B cell (primary cell): ENCODE results near the gene STX17. TPM values are rescaled to one million over a fixed set of nuclear protein-coding genes. Genes with fewer than 3 reads are reported as not detected.

Source experiments
- ATAC-seq: fragments of 200-7000 bp; cut with Tn5 transposase; one replicate; pipeline ENCODE4 v1.10.0; 2021; ENCODE audit warnings: low read depth, mild to moderate bottlenecking, moderate number of reproducible peaks, moderate library complexity
- CTCF ChIA-PET: fragments of 350-600 bp; sonication (Branson Sonifier 250); formaldehyde crosslinking; loops from one replicate; lab custom pipeline; 2021; ENCODE audit warnings: antibody characterized with exemption, inconsistent platforms; lab: Charles Lee
- POLR2A ChIA-PET: fragments of 350-600 bp; sonication (Branson Sonifier 250); formaldehyde crosslinking; loops from one replicate; lab custom pipeline; 2021; ENCODE audit warnings: antibody characterized with exemption; lab: Charles Lee
- DNase-seq: peaks from one replicate; pipeline ENCODE4 v3.0.0; 2013
- H2AFZ ChIP-seq: 2 replicates; pipeline ENCODE4 v1.6.1; 2012; ENCODE audit warnings: mild to moderate bottlenecking, low read depth, low read length; ENCODE audit not compliant: insufficient read depth, poor library complexity, severe bottlenecking
- H3K27ac ChIP-seq, 2 donors: 1 replicate in 1 of 2; 2 replicates in 1 of 2; pipeline ENCODE4 v1.5.1; 2012 to 2013; ENCODE audit warnings: low read length in 2 of 2, mild to moderate bottlenecking in 2 of 2, moderate library complexity in 1 of 2
- H3K27me3 ChIP-seq, 4 experiments: fragments of 200-600 bp in 1 of 4; sonication (generic) in 1 of 4; replicated peaks in 1 of 4; 1 replicate in 2 of 4; 2 replicates in 2 of 4; pipeline versions ENCODE4 v1.6.1 to v1.7.0; 2013 to 2016; ENCODE audit warnings: low read length in 3 of 4, mild to moderate bottlenecking in 2 of 4, mixed read lengths in 1 of 4, moderate library complexity in 1 of 4; ENCODE audit not compliant: insufficient read depth in 4 of 4, control insufficient read depth in 3 of 4; ENCODE audit errors: control extremely low read depth in 1 of 4
- H3K36me3 ChIP-seq, 2 experiments: replicated peaks in 1 of 2; 1 replicate in 1 of 2; 2 replicates in 1 of 2; pipeline versions ENCODE4 v1.6.1 to v1.7.1; 2013; ENCODE audit warnings: low read length in 1 of 2; ENCODE audit not compliant: insufficient read depth in 2 of 2, control insufficient read depth in 1 of 2; ENCODE audit errors: control extremely low read depth in 1 of 2, extremely low read depth in 1 of 2
- H3K4me1 ChIP-seq, 2 donors: fragments of 200-600 bp in 1 of 2; sonication (generic) in 1 of 2; 1 replicate in 1 of 2; 2 replicates in 1 of 2; pipeline versions ENCODE4 v1.5.1 to v1.6.1; 2013 to 2017; ENCODE audit warnings: low read length in 2 of 2; ENCODE audit not compliant: control insufficient read depth in 2 of 2, insufficient read depth in 2 of 2
- H3K4me2 ChIP-seq: replicated peaks from 2 replicates; pipeline ENCODE3; 2012; ENCODE audit warnings: mild to moderate bottlenecking, low read depth, low read length; ENCODE audit not compliant: poor library complexity, severe bottlenecking
- H3K4me3 ChIP-seq, 5 experiments: fragments of 200-600 bp in 1 of 5; sonication (generic) in 1 of 5; 1 replicate in 3 of 5; 2 replicates in 2 of 5; pipeline versions ENCODE4 v1.5.1 to v1.7.0; 2011 to 2016; ENCODE audit warnings: low read length in 4 of 5, mild to moderate bottlenecking in 4 of 5, low read depth in 2 of 5, control low read depth in 1 of 5, moderate library complexity in 1 of 5; ENCODE audit not compliant: insufficient read depth in 1 of 5; ENCODE audit errors: control extremely low read depth in 1 of 5, extremely low read depth in 1 of 5
- H3K79me2 ChIP-seq: fragments of 200-600 bp; sonication (generic); one replicate; pipeline ENCODE4 v1.6.0; 2016; ENCODE audit warnings: low read length; ENCODE audit not compliant: control insufficient read depth, insufficient read depth
- H3K9ac ChIP-seq: fragments of 200-600 bp; sonication (generic); 2 replicates; pipeline ENCODE4 v1.6.1; 2017; ENCODE audit warnings: mild to moderate bottlenecking, low read length, moderate library complexity
- H3K9me3 ChIP-seq, 3 donors: one replicate each; pipeline versions ENCODE4 v1.6.1 to v1.7.1; 2013; ENCODE audit warnings: low read length in 2 of 3; ENCODE audit not compliant: control insufficient read depth in 2 of 3, insufficient read depth in 1 of 3; ENCODE audit errors: control extremely low read depth in 1 of 3
- H4K20me1 ChIP-seq: 2 replicates; pipeline ENCODE4 v1.6.0; 2012; ENCODE audit warnings: mild to moderate bottlenecking, low read length; ENCODE audit not compliant: insufficient read depth, control insufficient read depth, poor library complexity, severe bottlenecking
- H3K27ac Mint-ChIP-seq: one replicate; pipeline ENCODE4 v1.8.0; 2021; ENCODE audit warnings: mixed read lengths
- H3K27me3 Mint-ChIP-seq: one replicate; pipeline ENCODE4 v1.8.0; 2021; ENCODE audit warnings: mixed read lengths
- H3K4me1 Mint-ChIP-seq: one replicate; pipeline ENCODE4 v1.8.0; 2021; ENCODE audit warnings: mixed read lengths
- H3K4me3 Mint-ChIP-seq: one replicate; pipeline ENCODE4 v1.8.0; 2021; ENCODE audit warnings: mixed read lengths
- H3K9me3 Mint-ChIP-seq: one replicate; pipeline ENCODE4 v1.8.0; 2022; ENCODE audit warnings: mixed read lengths; ENCODE audit not compliant: insufficient read depth
- CTCF ChIP-seq: fragments of 200-600 bp; IDR thresholded peaks from one replicate; pipeline ENCODE4 v1.8.0; 2022; ENCODE audit warnings: antibody characterized with exemption, mild to moderate bottlenecking
- EZH2 ChIP-seq: IDR thresholded peaks from 2 replicates; pipeline ENCODE4 v1.6.1; 2012; ENCODE audit warnings: borderline replicate concordance, low read depth, mild to moderate bottlenecking, moderate library complexity, low read length; ENCODE audit not compliant: insufficient read depth, poor library complexity, severe bottlenecking
- WGBS: methylation state at CpG from one replicate; pipeline ENCODE4 v1.1.5; 2013; ENCODE audit warnings: missing lambda C conversion rate; ENCODE audit not compliant: insufficient coverage; 5-methylcytosine and 5-hydroxymethylcytosine counted together
- intact Hi-C: fragments of 100-400 bp; cut with micrococcal nuclease; formaldehyde crosslinking; loops from one replicate; pipeline ENCODE4 v1.10.0; 2022
- polyA plus RNA-seq: library from polyadenylated mRNA; depleted of rRNA; stranded (reverse); fragments of >200 nt; gene quantifications from 2 replicates; pipeline ENCODE4 v1.2.3, GENCODE V29; 2012
- total RNA-seq, 2 donors: library from RNA; stranded (reverse); fragments of 120-200 nt in 1 of 2; gene quantifications; 1 replicate in 1 of 2; 2 replicates in 1 of 2; pipeline versions ENCODE4 v1.2.3 to v1.2.4, GENCODE V29; 2013 to 2022

STX17 gene
- total and polyA plus RNA-seq, 2 donors (not counting 1 experiment from before 2014, with no cell fraction given): 7.2 to 40.2 TPM

DNA sequence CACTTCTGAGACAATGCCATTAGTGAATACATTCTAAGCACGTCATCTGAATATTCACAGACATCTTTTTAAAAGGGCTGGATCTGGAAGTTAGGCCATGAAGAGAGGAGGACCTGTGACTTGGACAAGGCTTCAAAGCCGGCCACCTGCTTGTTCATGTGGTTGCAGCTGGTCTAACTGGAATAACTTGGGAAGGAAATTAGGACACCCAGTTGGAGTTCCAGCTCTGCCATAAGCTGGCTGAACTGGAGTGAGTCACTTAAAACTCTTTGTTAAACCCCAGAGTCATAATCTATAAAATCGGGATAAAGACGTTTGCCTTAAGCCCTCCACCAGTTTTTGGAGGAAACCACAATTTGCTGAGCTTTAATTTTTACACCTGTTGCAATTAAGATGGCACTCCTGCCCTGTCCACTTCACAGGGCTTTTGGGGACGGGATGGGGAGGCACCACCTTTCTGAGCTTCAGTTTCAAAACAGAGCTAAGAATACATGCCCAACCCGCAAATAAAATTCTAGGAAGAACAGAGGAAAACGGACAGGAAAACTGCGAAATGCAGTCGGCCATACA lies 536 bp upstream of the STX17 start:
- H3K27me3 ChIP-seq: peaks cover 0 to 3% (median 0%) of the 10 kb centered on the region in 4 experiments
- peaks cover 18% of the 10 kb centered on the region for H3K79me2 ChIP-seq
- H3K4me1 ChIP-seq: peaks cover 4 to 14% of the 10 kb centered on the region in 2 donors
- peak overlapping the region; percentile 84 for H2AFZ ChIP-seq
- no peaks in the 10 kb centered on the region for H4K20me1 ChIP-seq
- Mint-ChIP-seq H3K27me3 (no peaks in the 10 kb centered on the region), H3K9me3 (no peaks in the 10 kb centered on the region), H3K4me1 (peaks cover 17% of the 10 kb centered on the region), H3K27ac (peak overlapping the region; percentile 87), H3K4me3 (peak overlapping the region; percentile 99)
- DNase-seq (no peak), ATAC-seq (no peak)
- H3K9ac ChIP-seq: peak overlapping the region; percentile 83
- TF ChIP-seq EZH2 (no peak), CTCF (no peak)
- intact Hi-C loops: loop anchor here (1.0 to 2.0 kb wide), 2 partner anchors 193 to 721 kb away; partner anchors contain the start of gene INVS
- H3K9me3 ChIP-seq: no peaks in the 10 kb centered on the region
- H3K36me3 ChIP-seq: no peaks in the 10 kb centered on the region
- CTCF ChIA-PET: interaction anchor here (0.6 to 1.3 kb wide), 8 partner anchors 37 to 1685 kb away, joined by 3 to 6 read pairs (median 4); no protein-coding TSS in a partner anchor
- WGBS: 9% methylated on average over 7 of the region's 9 CpGs
- H3K27ac ChIP-seq: no peak overlapping the region
- peak overlapping the region; percentile 63 to 98 (median 97) for H3K4me3 ChIP-seq
- H3K4me2 ChIP-seq: peak overlapping the region; percentile 83
- POLR2A ChIA-PET: no interaction called here

- Histone ChIP-seq H3K27ac (peak overlapping the region; percentile 91 to 96), H3K9ac (peak overlapping the region; percentile 83), H4K20me1 (peaks cover 6% of the 10 kb centered on the region), H3K36me3 (peaks cover 0 to 4% of the 10 kb centered on the region in 2 experiments), H3K4me3 (peak overlapping the region; percentile 75 to 98 (median 97)), H3K79me2 (peaks cover 31% of the 10 kb centered on the region), H3K4me2 (peak overlapping the region; percentile 83), H3K9me3 (no peaks in the 10 kb centered on the region), H3K27me3 (peaks cover 0 to 3% (median 0%) of the 10 kb centered on the region in 4 experiments), H3K4me1 (peaks cover 4 to 14% of the 10 kb centered on the region in 2 donors), H2AFZ (peak overlapping the region; percentile 84)
- Mint-ChIP-seq H3K27me3 (no peaks in the 10 kb centered on the region), H3K4me3 (peak overlapping the region; percentile 99), H3K27ac (peak overlapping the region; percentile 98), H3K4me1 (peaks cover 17% of the 10 kb centered on the region), H3K9me3 (no peaks in the 10 kb centered on the region)
- CTCF ChIA-PET: interaction anchor here (0.7 to 2.1 kb wide), 4 partner anchors 20 to 417 kb away, joined by 3 to 5 read pairs (median 3); no protein-coding TSS in a partner anchor
- TF ChIP-seq EZH2 (no peak), CTCF (no peak)
- WGBS: no CpG with 5 or more reads among the region's 9 CpGs
- intact Hi-C loops: loop anchor here (1.0 to 2.0 kb wide), 3 partner anchors 88 to 722 kb away; no protein-coding TSS in a partner anchor
- DNase-seq (no peak), ATAC-seq (no peak)
- POLR2A ChIA-PET: no interaction called here
Observed at GRCh38 chr9:99907208-99907532, 716 bp downstream of the STX17 start.
